SK-N-MC (cell line): ENCODE results near the gene FASTKD1.

ENCODE experiments used
- EZH2 ChIP-seq: fragments of 200-600 bp; sonication (generic); IDR thresholded peaks from one replicate; pipeline ENCODE4 v1.6.1; 2017; ENCODE audit warnings: antibody characterized with exemption
- POLR2AphosphoS5 ChIP-seq: IDR thresholded peaks from 2 replicates; pipeline ENCODE4 v1.6.1; 2012; ENCODE audit warnings: mild to moderate bottlenecking, low read depth, low read length, borderline replicate concordance

- TF ChIP-seq POLR2AphosphoS5 = no peak
- no peak for TF ChIP-seq EZH2
Measured at GRCh38 chr2:169493360-169493759, 80.3 kb downstream of the FASTKD1 start.
